ENCODE measurements around the gene IER5.

- TF ChIP-seq GATA2 (IDR thresholded peaks at IDR 0.05; ENCODE audit: low read depth, low read length) (no peak), GATA3 (IDR thresholded peaks at IDR 0.05; ENCODE audit: low read depth, low read length) (no peak)
These were observed 30.8 kb downstream of the IER5 start for GRCh38 chr1:181119093-181119989.
